Endothelial cell of umbilical vein (primary cell): ENCODE measurements around the gene HEATR3. TPM values are rescaled to one million over a fixed set of nuclear protein-coding genes. Genes with fewer than 3 reads are reported as not detected.
A peak's percentile ranks its signal among the peaks of the same experiment; 100 is the strongest.

ENCODE experiments used
- Bru-seq: library from RNA; stranded (reverse); fragments of 400-500 nt; gene quantifications from one replicate; lab custom pipeline; 2021; lab: Mats Ljungman, UMichigan
- BruChase-seq, 2 experiments: library from RNA; stranded (reverse); fragments of 400-500 nt; gene quantifications; one replicate each; lab custom pipeline; 2021; lab: Mats Ljungman, UMichigan
- BruUV-seq: library from RNA; stranded (reverse); fragments of 400-500 nt; replicated peaks from 2 replicates; lab custom pipeline; 2021; lab: Mats Ljungman, UMichigan
- CTCF ChIA-PET: fragments of 300-600, 350-600 bp; sonication (Branson Sonifier 250); formaldehyde crosslinking; loops from one replicate; lab custom pipeline; 2021; ENCODE audit warnings: antibody characterized with exemption, inconsistent platforms; lab: Charles Lee
- POLR2A ChIA-PET: fragments of 300-600, 350-600 bp; sonication (Branson Sonifier 250); formaldehyde crosslinking; loops from one replicate; lab custom pipeline; 2021; ENCODE audit warnings: antibody characterized with exemption, inconsistent platforms; lab: Charles Lee
- DNase-seq: peaks from one replicate; pipeline ENCODE4 v3.0.0-alpha.2; 2011; ENCODE audit warnings: low read depth, low spot score
- FAIRE-seq: peaks from 2 replicates; lab custom pipeline; 2011; peaks lifted over from hg19 to GRCh38; lab: Jason Lieb, UNC
- H2AFZ ChIP-seq: 2 replicates; pipeline ENCODE4 v1.6.0; 2012; ENCODE audit warnings: low read depth, low read length, control low read depth, inconsistent platforms
- H3K27ac ChIP-seq: 2 replicates; pipeline ENCODE4 v1.5.1; 2011; ENCODE audit warnings: low read depth, mild to moderate bottlenecking, control low read depth, low read length, moderate library complexity; ENCODE audit not compliant: insufficient read depth
- H3K27me3 ChIP-seq, 2 experiments: 2 replicates each; pipeline versions ENCODE4 v1.6.0 to v1.6.1; 2011; ENCODE audit warnings: low read length in 2 of 2, mixed read lengths in 1 of 2; ENCODE audit not compliant: control insufficient read depth in 2 of 2, insufficient read depth in 2 of 2
- H3K36me3 ChIP-seq, 2 experiments: 2 replicates in 1 of 2; 3 replicates in 1 of 2; pipeline ENCODE4 v1.5.1; 2011; ENCODE audit warnings: low read length in 2 of 2, mild to moderate bottlenecking in 1 of 2, moderate library complexity in 1 of 2; ENCODE audit not compliant: control insufficient read depth in 2 of 2, insufficient read depth in 2 of 2; ENCODE audit errors: extremely low read depth in 1 of 2
- H3K4me1 ChIP-seq: 3 replicates; pipeline ENCODE4 v1.5.1; 2011; ENCODE audit warnings: mild to moderate bottlenecking, low read length; ENCODE audit not compliant: control insufficient read depth, insufficient read depth; ENCODE audit errors: extremely low read depth
- H3K4me2 ChIP-seq: 2 replicates; pipeline ENCODE4 v1.6.1; 2011; ENCODE audit warnings: low read length, control low read depth, mixed read lengths; ENCODE audit not compliant: insufficient read depth
- H3K4me3 ChIP-seq, 3 experiments: fragments of 200-600 bp in 1 of 3; sonication (generic), shearing (Covaris generic) in 1 of 3; replicated peaks in 1 of 3; 2 replicates each; pipeline ENCODE4 v1.5.1; 2011 to 2016; ENCODE audit warnings: control low read depth in 3 of 3, low read length in 3 of 3, mild to moderate bottlenecking in 2 of 3, inconsistent platforms in 1 of 3, low read depth in 1 of 3, moderate library complexity in 1 of 3; ENCODE audit not compliant: insufficient read depth in 1 of 3
- H3K79me2 ChIP-seq: 2 replicates; pipeline ENCODE4 v1.6.0; 2012; ENCODE audit warnings: low read length, inconsistent platforms; ENCODE audit not compliant: control insufficient read depth, insufficient read depth
- H3K9ac ChIP-seq: replicated peaks from 2 replicates; pipeline ENCODE3; 2011; ENCODE audit warnings: low read length, control low read depth; ENCODE audit not compliant: insufficient read depth; ENCODE audit errors: extremely low read depth
- H3K9me1 ChIP-seq: replicated peaks from 3 replicates; pipeline ENCODE4 v1.6.0; 2011; ENCODE audit warnings: mild to moderate bottlenecking, low read length; ENCODE audit not compliant: control insufficient read depth, insufficient read depth; ENCODE audit errors: extremely low read depth
- H3K9me3 ChIP-seq: replicated peaks from 2 replicates; pipeline ENCODE4 v1.5.1; 2012; ENCODE audit warnings: low read length, inconsistent platforms; ENCODE audit not compliant: control insufficient read depth, insufficient read depth
- H4K20me1 ChIP-seq: replicated peaks from 2 replicates; pipeline ENCODE3; 2011; ENCODE audit warnings: mild to moderate bottlenecking, low read length; ENCODE audit not compliant: control insufficient read depth, insufficient read depth; ENCODE audit errors: extremely low read depth
- CTCF ChIP-seq, 2 donors: IDR thresholded peaks; 1 replicate in 1 of 2; 2 replicates in 1 of 2; pipeline ENCODE4 v1.5.1; 2011; ENCODE audit warnings: low read length in 2 of 2, mild to moderate bottlenecking in 2 of 2, moderate library complexity in 2 of 2, control low read depth in 1 of 2, inconsistent platforms in 1 of 2, low read depth in 1 of 2; ENCODE audit not compliant: insufficient read depth in 1 of 2; ENCODE audit errors: extremely low read depth in 1 of 2
- EZH2 ChIP-seq: IDR thresholded peaks from 2 replicates; pipeline ENCODE4 v1.6.1; 2012; ENCODE audit warnings: borderline replicate concordance, low read depth, mild to moderate bottlenecking, moderate library complexity, low read length, inconsistent platforms; ENCODE audit not compliant: severe bottlenecking
- FOS ChIP-seq: IDR thresholded peaks from 2 replicates; pipeline ENCODE4 v1.6.1; 2011; ENCODE audit warnings: mild to moderate bottlenecking, low read length, moderate library complexity, borderline replicate concordance; ENCODE audit not compliant: insufficient read depth
- GATA2 ChIP-seq: IDR thresholded peaks from 2 replicates; pipeline ENCODE4 v1.7.0; 2011; ENCODE audit warnings: low read depth, mild to moderate bottlenecking, moderate library complexity, mixed read lengths, low read length; ENCODE audit not compliant: insufficient read length, insufficient read depth
- JUN ChIP-seq: IDR thresholded peaks from 2 replicates; pipeline ENCODE4 v1.6.1; 2011; ENCODE audit warnings: borderline replicate concordance, low read depth; ENCODE audit not compliant: insufficient read length, insufficient read depth
- MAX ChIP-seq: IDR thresholded peaks from 2 replicates; pipeline ENCODE4 v1.6.1; 2011; ENCODE audit not compliant: insufficient read depth, insufficient read length
- MYC ChIP-seq: IDR thresholded peaks from one replicate; pipeline ENCODE4 v1.6.1; 2011; ENCODE audit warnings: mild to moderate bottlenecking, low read depth, low read length
- POLR2A ChIP-seq: IDR thresholded peaks from 2 replicates; pipeline ENCODE4 v1.6.1; 2012; ENCODE audit warnings: low read depth, mild to moderate bottlenecking, control low read depth, low read length
- POLR2AphosphoS5 ChIP-seq: IDR thresholded peaks from 2 replicates; pipeline ENCODE4 v1.6.1; 2012; ENCODE audit warnings: low read depth, mild to moderate bottlenecking, control low read depth, low read length, moderate library complexity; ENCODE audit not compliant: insufficient read depth
- dilution Hi-C: fragments of 300-500 bp; cut with MboI; formaldehyde crosslinking; loops from one replicate; pipeline ENCODE4 v1.15.0; 2019; ENCODE audit warnings: low sequenced_read_pairs; ENCODE audit not compliant: extremely low pct_ligation_motif_present
- intact Hi-C: fragments of 100-400 bp; cut with micrococcal nuclease; formaldehyde crosslinking; loops from one replicate; pipeline ENCODE4 v1.10.0; 2022
- long read RNA-seq: library from polyadenylated mRNA; stranded (forward); transcript quantifications from one replicate; pipeline ENCODE4 v2.0.0, GENCODE V29; 2021
- polyA minus RNA-seq, 3 experiments: library from RNA; depleted of rRNA, polyadenylated mRNA; stranded (reverse); fragments of >200 nt; gene quantifications; 1 replicate in 1 of 3; 2 replicates in 2 of 3; pipeline ENCODE4 v1.2.3, GENCODE V29; 2011
- polyA plus RNA-seq, 4 experiments: library from polyadenylated mRNA; depleted of rRNA in 3 of 4; stranded (reverse) in 3 of 4; unstranded in 1 of 4; fragments of >200 nt; gene quantifications; 2 replicates each; pipeline versions ENCODE4 v1.2.1 to v1.2.3, GENCODE V29; 2011 to 2012; ENCODE audit warnings: missing spikeins in 1 of 4
- total RNA-seq: library from RNA; stranded (reverse); gene quantifications from 2 replicates; pipeline ENCODE4 v1.2.3, GENCODE V29; 2021

The HEATR3 gene
- 17.0 and 23.1 TPM in 2 replicates for total RNA-seq
- polyA plus RNA-seq = 6.7 and 8.4 TPM in 2 replicates
- polyA plus RNA-seq (2011; cell fraction: cytosol; rRNA removed) = 9.9 and 12.2 TPM in 2 replicates
- polyA plus RNA-seq (2011; cell fraction: nucleus; rRNA removed) = 27.4 and 28.4 TPM in 2 replicates
- polyA plus RNA-seq (2012) = 13.2 and 17.2 TPM in 2 replicates
- 9.1 and 15.4 TPM in 2 replicates for polyA minus RNA-seq
- 31.7 TPM for polyA minus RNA-seq (2011; cell fraction: cytosol; rRNA and poly(A)+ RNA removed)
- polyA minus RNA-seq (2011; cell fraction: nucleus; rRNA and poly(A)+ RNA removed) = 11.5 and 13.9 TPM in 2 replicates
- Bru-seq, nascent RNA = percentile 71 among the genes with signal in this experiment
- percentile 70 among the genes with signal in this experiment for BruChase-seq, experiment 1, labeled RNA remaining after a 6-hour chase
- BruChase-seq, experiment 2, labeled RNA remaining after a 2-hour chase = percentile 74 among the genes with signal in this experiment
- long read RNA-seq, transcript HEATR3-201 (15 exons, 3,560 nt) = major isoform, 5 of 8 reads
- long read RNA-seq, partial matches to known transcripts = 1 of 8 reads
- long read RNA-seq, other reads (novel, unspliced or antisense) = 2 of 8 reads

- FAIRE-seq (peak; percentile 96), DNase-seq (peak; percentile 95)
- ChIA-PET CTCF (interaction anchor here (0.6 to 7.3 kb wide), 10 partner anchors 26 to 740 kb away, joined by 3 to 193 read pairs (median 4); partner anchors contain the start of gene CNEP1R1), POLR2A (interaction anchor here (0.8 to 1.2 kb wide), 2 partner anchors 40 to 676 kb away, joined by 3 read pairs; partner anchors contain the start of gene CYLD)
- TF ChIP-seq JUN (no peak), MYC (no peak), FOS (no peak), CTCF (IDR thresholded peaks at IDR 0.05; ENCODE audit: extremely low read depth in 1 of 2, insufficient read depth in 1 of 2, low read depth in 1 of 2, low read length in 2 of 2) (no peak), EZH2 (no peak), POLR2A (peak; percentile 39), POLR2AphosphoS5 (peak; percentile 50), GATA2 (no peak), MAX (no peak)
- Histone ChIP-seq H3K4me3 (peak within 1 kb of the TSS; percentile 76 to 82 (median 76)), H3K36me3 (peaks cover 0 to 7% of the 10 kb centered on the region in 2 experiments), H3K9me3 (no peaks in the 10 kb centered on the region), H3K79me2 (peaks cover 36% of the 10 kb centered on the region), H3K9me1 (no peaks in the 10 kb centered on the region), H3K27me3 (no peaks in the 10 kb centered on the region), H2AFZ (peak within 1 kb of the TSS; percentile 98), H3K9ac (peak within 1 kb of the TSS; percentile 81), H3K4me1 (peaks cover 27% of the 10 kb centered on the region), H3K27ac (peak within 1 kb of the TSS; percentile 67), H3K4me2 (peak within 1 kb of the TSS; percentile 97), H4K20me1 (no peaks in the 10 kb centered on the region)
- no TSS peak for BruUV-seq
- intact Hi-C loops (loop anchor here (1.0 to 5.0 kb wide), 4 partner anchors 86 to 481 kb away; partner anchors contain the start of genes BRD7 and NKD1), dilution Hi-C loops (no loop called here)
Measured at GRCh38 chr16:50065624-50066481, at the start of gene HEATR3. TSS of gene HEATR3 (plus strand) at chr16:50065970. CDS start at chr16:50066132, 162 bp downstream.
